Astrocyte of the cerebellum (primary cell): ENCODE data around the gene PPM1A.

Experiments
- DNase-seq: peaks from one replicate; pipeline ENCODE4 v3.0.0-alpha.2; 2011; ENCODE audit warnings: low read depth
- H3K4me3 ChIP-seq: 2 replicates; pipeline ENCODE4 v1.5.1; 2011; ENCODE audit warnings: mild to moderate bottlenecking, low read depth, low read length, moderate library complexity
- CTCF ChIP-seq: IDR thresholded peaks from 2 replicates; pipeline ENCODE4 v1.5.1; 2012; ENCODE audit warnings: low read length, low read depth, moderate library complexity, mild to moderate bottlenecking; ENCODE audit errors: missing control alignments
- in situ Hi-C: cut with HindIII; loops from 2 replicates; pipeline ENCODE4 v1.10.0; 2017; ENCODE audit warnings: low sequenced_read_pairs

The PPM1A gene

GRCh38 chr14:60247994-60248696, 876 bp upstream of the PPM1A start:
- H3K4me3 ChIP-seq: peak overlapping the region; percentile 56
- in situ Hi-C loops: no loop called here
- peak; percentile 78 for DNase-seq
- TF ChIP-seq CTCF: no peak

- DNase-seq: no peak
- in situ Hi-C loops: no loop called here
- TF ChIP-seq CTCF: no peak
These were observed 568 bp downstream of the PPM1A start for GRCh38 chr14:60249321-60250256.

GRCh38 chr14:60250257-60251035, 1.4 kb downstream of the PPM1A start:
- DNase-seq: no peak
- H3K4me3 ChIP-seq: peak overlapping the region; percentile 75
- TF ChIP-seq CTCF: no peak

More at GRCh38 chr14:60249321-60250256, 568 bp downstream of the PPM1A start:
- H3K4me3 ChIP-seq: peak overlapping the region; percentile 75

GRCh38 chr14:60251877-60252276, 2.9 kb downstream of the PPM1A start:
- in situ Hi-C loops: no loop called here
- DNase-seq: no peak
- TF ChIP-seq CTCF: no peak
- no peak overlapping the region for H3K4me3 ChIP-seq

More at GRCh38 chr14:60250257-60251035, 1.4 kb downstream of the PPM1A start:
- in situ Hi-C loops: no loop called here

- in situ Hi-C loops: no loop called here
- no peak for DNase-seq
- no peak for TF ChIP-seq CTCF
- H3K4me3 ChIP-seq: no peak overlapping the region
These were observed 3.6 kb downstream of the PPM1A start for GRCh38 chr14:60252630-60253029.

- DNase-seq: no peak
- in situ Hi-C loops: no loop called here
- TF ChIP-seq CTCF: no peak
- no peak overlapping the region for H3K4me3 ChIP-seq
These were observed 4.6 kb downstream of the PPM1A start for GRCh38 chr14:60253649-60254048.
